ENCODE results near the gene SYT1.
"Not testable (repeated sequence)": the region's sequence is repeated elsewhere in the genome, so short reads cannot be mapped to it uniquely, and the experiment has no call there.

Gene SYT1

GRCh38 chr12:78977304-78977867 lies 112.8 kb downstream of the SYT1 start:
- no peak for DNase-seq

GRCh38 chr12:78994168-78994791 lies 129.7 kb downstream of the SYT1 start:
- DNase-seq, result no peak

- DNase-seq, result no peak
Measured at GRCh38 chr12:79000501-79000900, 135.9 kb downstream of the SYT1 start.

- DNase-seq, result no peak
Measured at GRCh38 chr12:79001404-79001803, 136.8 kb downstream of the SYT1 start.

- DNase-seq, result no peak
Measured at GRCh38 chr12:79006306-79006705, 141.7 kb downstream of the SYT1 start.

GRCh38 chr12:79008591-79008990 lies 144.0 kb downstream of the SYT1 start:
- no peak for DNase-seq

GRCh38 chr12:79012636-79013035 lies 148.1 kb downstream of the SYT1 start:
- no peak for DNase-seq

GRCh38 chr12:79016181-79016580 lies 151.6 kb downstream of the SYT1 start:
- DNase-seq, result no peak

GRCh38 chr12:79019672-79020071 lies 155.1 kb downstream of the SYT1 start:
- no peak for DNase-seq

- DNase-seq, result no peak
Measured at GRCh38 chr12:79020106-79020505, 155.5 kb downstream of the SYT1 start.

- no peak for DNase-seq
Measured at GRCh38 chr12:79021021-79021420, 156.4 kb downstream of the SYT1 start.

- DNase-seq, result no peak
Measured at GRCh38 chr12:79023261-79023660, 158.7 kb downstream of the SYT1 start.

GRCh38 chr12:79023784-79024183 lies 159.2 kb downstream of the SYT1 start:
- no peak for DNase-seq

- DNase-seq, result no peak
Measured at GRCh38 chr12:79033788-79034187, 169.2 kb downstream of the SYT1 start.

GRCh38 chr12:79044748-79045147 lies 180.2 kb downstream of the SYT1 start:
- DNase-seq, result not testable (repeated sequence)

GRCh38 chr12:79045149-79045703 lies 180.7 kb downstream of the SYT1 start:
- not testable (repeated sequence) for DNase-seq

GRCh38 chr12:79046021-79046420 lies 181.4 kb downstream of the SYT1 start:
- no peak for DNase-seq

- DNase-seq, result no peak
Measured at GRCh38 chr12:79048962-79049361, 184.4 kb downstream of the SYT1 start.

GRCh38 chr12:79053394-79053793 lies 188.8 kb downstream of the SYT1 start:
- no peak for DNase-seq

- DNase-seq, result no peak
Measured at GRCh38 chr12:79055926-79056674, 191.5 kb downstream of the SYT1 start.

- no peak for DNase-seq
Measured at GRCh38 chr12:79056775-79057174, 192.2 kb downstream of the SYT1 start.

- no peak for DNase-seq
Measured at GRCh38 chr12:79057540-79057939, 193.0 kb downstream of the SYT1 start.

- DNase-seq, result no peak
Measured at GRCh38 chr12:79058342-79058741, 193.8 kb downstream of the SYT1 start.

GRCh38 chr12:79059557-79059956 lies 195.0 kb downstream of the SYT1 start:
- DNase-seq, result no peak

Measured in stimulated activated CD4-positive, alpha-beta T cell treated with anti-CD3 and anti-CD28 coated beads, Interleukin-4, amount 100 ng/mL, for 1 hour (primary cell).